MM.1S (cell line): ENCODE measurements around the gene C1orf226.

Experiments used
- DNase-seq: peaks from one replicate; pipeline ENCODE4 v3.0.0-alpha.2; 2015
- H2AFZ ChIP-seq: fragments of 300-600 bp; sonication (generic); 2 replicates; pipeline ENCODE4 v1.6.0; 2016; ENCODE audit warnings: antibody characterized with exemption, low read length
- H3F3A ChIP-seq: fragments of 300-600 bp; sonication (generic); 2 replicates; pipeline ENCODE4 v1.6.1; 2016; ENCODE audit warnings: mild to moderate bottlenecking, antibody characterized with exemption, low read length, moderate library complexity, mixed read lengths; ENCODE audit not compliant: insufficient read depth
- H3K27ac ChIP-seq: fragments of 300-600 bp; sonication (generic); 2 replicates; pipeline ENCODE4 v1.5.1; 2016; ENCODE audit warnings: mild to moderate bottlenecking, low read length
- H3K27me3 ChIP-seq: fragments of 300-600 bp; sonication (generic); replicated peaks from 2 replicates; pipeline ENCODE4 v1.6.0; 2016; ENCODE audit warnings: low read length; ENCODE audit not compliant: insufficient read depth
- H3K36me3 ChIP-seq: fragments of 300-600 bp; sonication (generic); replicated peaks from 2 replicates; pipeline ENCODE4 v1.6.1; 2016; ENCODE audit warnings: mild to moderate bottlenecking, low read length, mixed read lengths; ENCODE audit not compliant: insufficient read depth
- H3K4me1 ChIP-seq: fragments of 300-600 bp; sonication (generic); 2 replicates; pipeline ENCODE4 v1.6.1; 2016; ENCODE audit warnings: low read length, mixed read lengths
- H3K4me2 ChIP-seq: fragments of 300-600 bp; sonication (generic); 2 replicates; pipeline ENCODE4 v1.6.0; 2016; ENCODE audit warnings: low read depth, low read length
- H3K4me3 ChIP-seq: fragments of 300-600 bp; sonication (generic); 2 replicates; pipeline ENCODE4 v1.5.1; 2016; ENCODE audit warnings: low read length, mixed read lengths
- H3K79me2 ChIP-seq: fragments of 300-600 bp; sonication (generic); 2 replicates; pipeline ENCODE4 v1.6.1; 2016; ENCODE audit warnings: mixed run types, low read length, mixed read lengths
- H3K9ac ChIP-seq: fragments of 300-600 bp; sonication (generic); 2 replicates; pipeline ENCODE4 v1.6.1; 2016; ENCODE audit warnings: low read length, mixed read lengths
- H3K9me2 ChIP-seq: fragments of 300-600 bp; sonication (generic); replicated peaks from 2 replicates; pipeline ENCODE4 v1.6.1; 2016; ENCODE audit warnings: mild to moderate bottlenecking, low read length, mixed read lengths; ENCODE audit not compliant: insufficient read depth
- H3K9me3 ChIP-seq: fragments of 300-600 bp; sonication (generic); replicated peaks from 2 replicates; pipeline ENCODE4 v1.6.1; 2016; ENCODE audit warnings: mild to moderate bottlenecking, low read length, mixed read lengths; ENCODE audit not compliant: insufficient read depth
- H4K20me1 ChIP-seq: fragments of 300-600 bp; sonication (generic); 2 replicates; pipeline ENCODE4 v1.6.1; 2016; ENCODE audit warnings: mild to moderate bottlenecking, low read length, moderate library complexity, mixed read lengths; ENCODE audit not compliant: insufficient read depth
- EZH2 ChIP-seq: fragments of 300-600 bp; sonication (generic); optimal IDR thresholded peaks from 2 replicates; pipeline ENCODE3; 2017; ENCODE audit warnings: low read depth, mild to moderate bottlenecking, antibody characterized with exemption, low read length, mixed read lengths
- EZH2phosphoT487 ChIP-seq: fragments of 300-600 bp; sonication (generic); IDR thresholded peaks from 2 replicates; pipeline ENCODE4 v1.6.1; 2018; ENCODE audit warnings: antibody characterized with exemption, low read length
- TF ChIP-seq, protein P1 (sequence below): fragments of 300-600 bp; sonication (generic); IDR thresholded peaks from 2 replicates; pipeline ENCODE4 v1.5.1; 2016; ENCODE audit warnings: antibody characterized with exemption, low read length, mixed read lengths

Gene C1orf226

DNA sequence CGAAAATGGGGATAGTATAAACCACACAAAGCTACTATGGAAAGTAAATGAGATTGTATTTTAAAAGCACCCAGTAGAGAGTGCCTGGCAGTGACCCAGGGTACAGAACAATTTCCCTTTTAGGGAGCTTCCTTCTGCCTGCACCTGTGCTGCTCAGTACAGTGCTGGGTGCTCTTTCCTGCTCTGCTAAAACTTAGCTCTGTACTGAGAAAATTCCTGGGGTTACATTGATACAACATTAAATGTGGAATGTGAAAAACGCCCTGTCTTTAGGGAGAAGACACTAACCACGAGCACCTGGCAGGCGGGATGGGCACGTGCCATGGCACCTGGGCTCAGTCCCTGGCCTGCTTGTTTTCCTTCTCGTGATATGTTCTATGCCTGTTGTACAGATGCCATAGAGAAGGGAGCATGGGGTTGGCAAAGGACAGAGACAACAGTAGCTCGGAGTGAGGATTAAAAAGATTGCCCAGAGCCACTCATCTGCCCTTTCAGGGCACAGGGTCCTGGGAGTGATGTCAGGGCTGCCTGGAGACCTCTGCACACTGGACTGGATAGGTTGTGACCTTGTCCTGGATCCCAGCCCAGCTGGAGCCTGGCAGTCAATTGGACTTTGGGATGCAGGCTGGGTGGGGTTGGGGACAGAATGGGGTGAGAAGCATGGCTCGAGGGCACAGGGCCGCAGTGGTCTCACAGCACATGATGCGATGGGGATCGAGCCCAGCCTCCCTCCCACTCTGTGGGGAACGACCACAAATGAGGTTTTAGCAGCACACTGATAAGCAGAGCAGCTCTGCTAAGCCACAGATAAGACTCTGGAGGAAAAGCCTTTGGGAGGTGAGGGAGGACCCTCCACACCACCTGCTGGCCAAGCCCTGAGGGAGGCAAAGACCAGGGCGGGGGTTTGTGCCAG lies 9.1 kb upstream of the C1orf226 start:
- no peaks in the 10 kb centered on the region for H3K9me3 ChIP-seq
- H3K79me2 ChIP-seq: no peaks in the 10 kb centered on the region
- no peak overlapping the region for H3K27ac ChIP-seq
- H3K4me1 ChIP-seq: no peaks in the 10 kb centered on the region
- no peak overlapping the region for H2AFZ ChIP-seq
- H3K4me2 ChIP-seq: no peak overlapping the region
- no peak for DNase-seq
- no peaks in the 10 kb centered on the region for H4K20me1 ChIP-seq
- no peaks in the 10 kb centered on the region for H3K36me3 ChIP-seq
- H3K27me3 ChIP-seq: no peaks in the 10 kb centered on the region
- no peaks in the 10 kb centered on the region for H3K9me2 ChIP-seq
- H3K4me3 ChIP-seq: no peak overlapping the region
- no peaks in the 10 kb centered on the region for H3F3A ChIP-seq
- H3K9ac ChIP-seq: no peak overlapping the region
- TF ChIP-seq EZH2: no peak
- TF ChIP-seq EZH2phosphoT487: no peak
- TF ChIP-seq, protein P1, sequence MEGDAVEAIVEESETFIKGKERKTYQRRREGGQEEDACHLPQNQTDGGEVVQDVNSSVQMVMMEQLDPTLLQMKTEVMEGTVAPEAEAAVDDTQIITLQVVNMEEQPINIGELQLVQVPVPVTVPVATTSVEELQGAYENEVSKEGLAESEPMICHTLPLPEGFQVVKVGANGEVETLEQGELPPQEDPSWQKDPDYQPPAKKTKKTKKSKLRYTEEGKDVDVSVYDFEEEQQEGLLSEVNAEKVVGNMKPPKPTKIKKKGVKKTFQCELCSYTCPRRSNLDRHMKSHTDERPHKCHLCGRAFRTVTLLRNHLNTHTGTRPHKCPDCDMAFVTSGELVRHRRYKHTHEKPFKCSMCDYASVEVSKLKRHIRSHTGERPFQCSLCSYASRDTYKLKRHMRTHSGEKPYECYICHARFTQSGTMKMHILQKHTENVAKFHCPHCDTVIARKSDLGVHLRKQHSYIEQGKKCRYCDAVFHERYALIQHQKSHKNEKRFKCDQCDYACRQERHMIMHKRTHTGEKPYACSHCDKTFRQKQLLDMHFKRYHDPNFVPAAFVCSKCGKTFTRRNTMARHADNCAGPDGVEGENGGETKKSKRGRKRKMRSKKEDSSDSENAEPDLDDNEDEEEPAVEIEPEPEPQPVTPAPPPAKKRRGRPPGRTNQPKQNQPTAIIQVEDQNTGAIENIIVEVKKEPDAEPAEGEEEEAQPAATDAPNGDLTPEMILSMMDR: no peak

DNA sequence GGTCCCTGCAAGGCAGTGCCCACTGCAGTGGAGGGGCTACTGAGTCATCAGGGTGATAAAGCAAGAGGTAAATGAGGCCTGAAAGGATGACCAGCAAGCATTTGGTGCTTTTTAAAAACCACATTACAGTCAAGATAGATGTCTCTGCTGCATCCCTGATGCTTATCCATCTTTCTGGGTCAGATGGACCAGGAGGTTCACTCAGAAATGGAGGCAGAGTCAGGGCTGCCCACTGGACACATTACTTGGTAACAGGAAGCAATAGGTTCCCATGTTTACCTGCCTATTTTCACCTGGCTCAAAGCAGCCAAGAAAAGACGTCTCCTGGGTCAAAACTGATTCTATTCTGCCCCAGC lies 8.5 kb upstream of the C1orf226 start:
- no peak for DNase-seq
- Histone ChIP-seq H3K9ac (no peak overlapping the region), H3K9me2 (no peaks in the 10 kb centered on the region), H3F3A (no peaks in the 10 kb centered on the region), H3K36me3 (no peaks in the 10 kb centered on the region), H3K4me1 (no peaks in the 10 kb centered on the region), H3K9me3 (no peaks in the 10 kb centered on the region), H3K4me2 (no peak overlapping the region), H2AFZ (no peak overlapping the region), H4K20me1 (no peaks in the 10 kb centered on the region), H3K79me2 (no peaks in the 10 kb centered on the region), H3K27ac (no peak overlapping the region), H3K27me3 (no peaks in the 10 kb centered on the region), H3K4me3 (no peak overlapping the region)
- TF ChIP-seq, protein P1: no peak
- TF ChIP-seq EZH2phosphoT487 (no peak), EZH2 (no peak)

DNA sequence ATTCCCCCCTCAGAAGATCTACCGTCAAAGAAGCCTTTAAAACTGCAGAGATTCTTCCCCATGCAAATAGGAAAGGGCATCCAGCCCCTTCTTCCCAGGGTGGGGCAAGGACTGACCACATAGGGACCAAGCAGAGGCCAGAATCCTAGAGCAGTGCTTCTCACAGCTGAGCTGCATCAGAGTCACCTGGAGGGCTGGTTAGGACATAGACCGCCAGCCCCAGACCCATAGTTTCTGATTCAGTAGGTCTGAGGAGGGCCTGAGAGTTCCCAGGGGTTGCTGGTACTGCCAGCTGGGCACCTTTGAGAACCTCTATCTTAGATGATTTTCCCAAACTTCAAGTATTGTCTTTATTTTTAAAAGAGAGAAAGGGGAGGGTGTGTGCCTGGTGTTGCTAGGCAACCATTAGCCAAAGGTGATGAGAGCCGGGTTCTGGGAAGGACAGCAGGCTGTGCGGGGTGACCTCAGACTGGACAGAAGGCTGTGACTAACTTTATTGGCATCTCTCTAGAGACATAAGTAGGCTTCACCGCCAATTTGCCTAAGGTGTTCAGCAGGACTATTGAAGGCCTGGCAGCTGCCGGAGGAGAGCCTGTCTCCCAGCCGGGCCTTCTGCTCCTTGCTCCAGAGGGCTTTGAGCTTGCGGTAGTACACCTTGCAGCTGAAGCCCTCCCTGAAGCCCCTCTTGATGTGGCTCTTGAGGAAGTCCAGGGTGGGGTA lies 7.8 kb upstream of the C1orf226 start:
- Histone ChIP-seq H3K79me2 (no peaks in the 10 kb centered on the region), H3K27me3 (no peaks in the 10 kb centered on the region), H3K9ac (no peak overlapping the region), H3K4me1 (no peaks in the 10 kb centered on the region), H3K9me3 (no peaks in the 10 kb centered on the region), H4K20me1 (no peaks in the 10 kb centered on the region), H3K4me2 (no peak overlapping the region), H2AFZ (no peak overlapping the region), H3K36me3 (no peaks in the 10 kb centered on the region), H3K27ac (no peak overlapping the region), H3F3A (no peaks in the 10 kb centered on the region), H3K9me2 (no peaks in the 10 kb centered on the region), H3K4me3 (no peak overlapping the region)
- TF ChIP-seq, protein P1: no peak
- no peak for TF ChIP-seq EZH2phosphoT487
- TF ChIP-seq EZH2: no peak
- DNase-seq: no peak
